HepG2 (cell line): ENCODE results near the gene EHD1. TPM values are rescaled to one million over a fixed set of nuclear protein-coding genes. Genes with fewer than 3 reads are reported as not detected.

Source experiments
- AHR ChIP-seq: IDR thresholded peaks from 2 replicates; pipeline ENCODE4 v1.6.1; 2018; ENCODE audit warnings: missing genetic modification reagents, missing compliant biosample characterization
- AKAP8 ChIP-seq: sonication (generic); formaldehyde crosslinking; IDR thresholded peaks from 2 replicates; pipeline ENCODE4 v1.5.1; 2020; ENCODE audit warnings: mild to moderate bottlenecking, missing genetic modification reagents
- ARID4A ChIP-seq: sonication (generic); formaldehyde crosslinking; IDR thresholded peaks from 2 replicates; pipeline ENCODE4 v1.5.0; 2020; ENCODE audit warnings: mild to moderate bottlenecking, missing genetic modification reagents, borderline replicate concordance
- ATF7-NPFF ChIP-seq: sonication (generic); formaldehyde crosslinking; IDR thresholded peaks from 2 replicates; pipeline ENCODE4 v1.8.1; 2023; ENCODE audit warnings: mild to moderate bottlenecking, low read depth, missing genetic modification reagents, moderate library complexity
- CBX1 ChIP-seq: IDR thresholded peaks from one replicate; pipeline ENCODE4 v1.6.1; 2016; ENCODE audit warnings: antibody characterized with exemption, low read depth
- CBX2 ChIP-seq, 2 experiments: fragments of 200-600 bp in 1 of 2; sonication (generic); formaldehyde crosslinking in 1 of 2; IDR thresholded peaks; 2 replicates each; pipeline versions ENCODE4 v1.7.0 to v1.8.1; 2018 to 2022; ENCODE audit warnings: low read depth in 2 of 2, low read length in 1 of 2, mild to moderate bottlenecking in 1 of 2, missing genetic modification reagents in 1 of 2
- ELF1 ChIP-seq: sonication (generic); formaldehyde crosslinking; IDR thresholded peaks from 2 replicates; pipeline ENCODE4 v1.4.0; 2020; ENCODE audit warnings: missing genetic modification reagents
- HNRNPL ChIP-seq: fragments of 200-400 bp; formaldehyde crosslinking; IDR thresholded peaks from 2 replicates; pipeline ENCODE4 v1.6.1; 2017; ENCODE audit warnings: mild to moderate bottlenecking, low read depth, low read length
- KAT2B ChIP-seq: fragments of 150-350 bp; IDR thresholded peaks from 2 replicates; pipeline ENCODE4 v1.6.1; 2014; ENCODE audit warnings: low read depth, low read length, borderline replicate concordance
- KAT7 ChIP-seq: IDR thresholded peaks from 2 replicates; pipeline ENCODE4 v1.6.1; 2018; ENCODE audit warnings: borderline replicate concordance, missing compliant biosample characterization
- KLF12 ChIP-seq: sonication (generic); formaldehyde crosslinking; IDR thresholded peaks from 2 replicates; pipeline ENCODE4 v1.4.0; 2020; ENCODE audit warnings: missing genetic modification reagents, borderline replicate concordance
- MAF1 ChIP-seq: sonication (generic); formaldehyde crosslinking; IDR thresholded peaks from 2 replicates; pipeline ENCODE4 v1.5.0; 2020; ENCODE audit warnings: missing genetic modification reagents, borderline replicate concordance
- PHB2 ChIP-seq: fragments of 450-650 bp; IDR thresholded peaks from 2 replicates; pipeline ENCODE4 v1.6.1; 2018; ENCODE audit not compliant: partially characterized antibody
- PHF5A ChIP-seq: IDR thresholded peaks from one replicate; pipeline ENCODE4 v1.6.1; 2018; ENCODE audit warnings: low read depth, missing genetic modification reagents; ENCODE audit not compliant: unreplicated experiment
- POLR2A ChIP-seq, 2 experiments: IDR thresholded peaks; 2 replicates each; pipeline ENCODE4 v1.6.1; 2011; ENCODE audit warnings: low read depth in 2 of 2, low read length in 2 of 2, mild to moderate bottlenecking in 1 of 2, moderate library complexity in 1 of 2; ENCODE audit not compliant: insufficient read depth in 1 of 2
- RAD21 ChIP-seq: fragments of 450-650 bp; formaldehyde crosslinking; IDR thresholded peaks from 2 replicates; pipeline ENCODE4 v1.5.0; 2020; ENCODE audit warnings: mild to moderate bottlenecking
- RNF2 ChIP-seq: fragments of 450-650 bp; conservative IDR thresholded peaks from 2 replicates; pipeline ENCODE4 v1.6.1; 2016; ENCODE audit warnings: low read depth
- RXRA ChIP-seq: sonication (generic); formaldehyde crosslinking; IDR thresholded peaks from 2 replicates; pipeline ENCODE4 v1.5.1; 2020; ENCODE audit warnings: missing genetic modification reagents
- SSRP1 ChIP-seq: IDR thresholded peaks from 2 replicates; pipeline ENCODE4 v1.6.1; 2016; ENCODE audit warnings: control low read depth
- ZNF10 ChIP-seq: sonication (generic); formaldehyde crosslinking; IDR thresholded peaks from 2 replicates; pipeline ENCODE4 v1.4.0; 2020; ENCODE audit warnings: mild to moderate bottlenecking, low read depth, missing genetic modification reagents, borderline replicate concordance
- ZNF224 ChIP-seq: sonication (generic); formaldehyde crosslinking; IDR thresholded peaks from 2 replicates; pipeline ENCODE4 v1.5.0; 2020; ENCODE audit warnings: mild to moderate bottlenecking, missing genetic modification reagents
- ZNF530 ChIP-seq: sonication (generic); formaldehyde crosslinking; IDR thresholded peaks from 2 replicates; pipeline ENCODE4 v1.5.0; 2020; ENCODE audit warnings: low read depth, mild to moderate bottlenecking, missing genetic modification reagents
- ZNF557 ChIP-seq: sonication (generic); formaldehyde crosslinking; IDR thresholded peaks from 2 replicates; pipeline ENCODE4 v1.4.0; 2020; ENCODE audit warnings: missing genetic modification reagents
- ZNF562 ChIP-seq: sonication (generic); formaldehyde crosslinking; IDR thresholded peaks from 2 replicates; pipeline ENCODE4 v1.8.0; 2022; ENCODE audit warnings: missing genetic modification reagents, borderline replicate concordance
- ZSCAN20 ChIP-seq: sonication (generic); formaldehyde crosslinking; IDR thresholded peaks from 2 replicates; pipeline ENCODE4 v1.4.0; 2020; ENCODE audit warnings: missing genetic modification reagents, mild to moderate bottlenecking, borderline replicate concordance
- polyA plus RNA-seq, 8 experiments: library from polyadenylated mRNA; depleted of rRNA in 3 of 8; stranded (reverse) in 7 of 8; unstranded in 1 of 8; fragments of >200 nt; fragmentation: Illumina TruSeq in 4 of 8; extraction: Trizol in 4 of 8; gene quantifications; 2 replicates each; pipeline versions ENCODE4 v1.2.1 to v1.2.3, GENCODE V29; 2011 to 2016; ENCODE audit warnings: low read depth in 4 of 8, missing spikeins in 1 of 8, mixed read lengths in 1 of 8; ENCODE audit not compliant: insufficient read depth in 1 of 8
- total RNA-seq, 5 experiments: library from RNA; depleted of rRNA; stranded (reverse); fragments of >200 nt; fragmentation: Illumina TruSeq; extraction: Trizol; gene quantifications; 2 replicates each; pipeline ENCODE4 v1.2.3, GENCODE V29; 2016; ENCODE audit warnings: low read depth in 1 of 5
- TF ChIP-seq, protein P1 (sequence below): sonication (generic); formaldehyde crosslinking; IDR thresholded peaks from 2 replicates; pipeline ENCODE4 v1.8.0; 2022; ENCODE audit warnings: mild to moderate bottlenecking, missing genetic modification reagents

EHD1 gene
- total and polyA plus RNA-seq, 2 of the 13 experiments (the other 11 are each of a cell fraction or from before 2014, with no cell fraction given) = 23.6 to 26.6 TPM

DNA sequence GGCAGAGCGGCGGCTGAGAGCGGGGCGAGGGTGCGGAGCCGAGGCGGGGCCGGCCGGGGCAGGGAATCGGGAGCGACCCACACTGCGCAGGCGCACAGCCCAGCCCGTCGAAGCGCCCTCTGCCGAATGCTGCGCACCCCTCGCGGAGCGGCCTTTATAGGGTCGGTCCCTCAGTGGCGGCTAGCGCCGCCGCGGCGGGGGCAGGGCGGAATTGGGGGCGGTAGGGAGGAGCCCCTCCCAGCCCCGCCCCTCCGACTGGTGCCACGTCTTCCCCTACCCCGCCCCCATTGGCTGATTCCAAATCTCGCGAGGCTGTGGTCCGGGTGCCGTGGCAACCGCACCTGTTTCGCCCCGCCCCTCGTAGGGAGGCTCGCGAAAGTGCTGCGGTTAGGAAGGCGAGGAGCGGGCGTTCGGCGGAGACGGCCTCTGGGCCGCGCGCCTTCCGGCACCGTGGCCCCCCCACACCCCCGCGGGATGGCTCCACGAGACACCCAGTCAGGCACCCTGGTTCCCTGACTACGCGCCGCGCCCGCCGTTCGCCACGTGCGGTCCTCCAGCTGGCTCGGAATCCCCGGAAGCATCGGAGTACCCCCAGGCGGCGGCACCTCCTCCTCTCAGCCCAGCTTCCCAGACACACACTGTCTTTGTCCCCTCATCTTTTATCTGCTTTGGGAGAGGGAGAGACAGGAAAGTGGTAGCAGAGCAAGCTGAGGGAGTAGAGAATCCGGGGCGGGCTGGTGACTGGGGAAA lies at the start of gene EHD1 (continued):
- TF ChIP-seq ZSCAN20 (CRISPR knock-in tag) (no peak), POLR2A (IDR thresholded peaks at IDR 0.05; ENCODE audit: insufficient read depth in 1 of 2, low read depth in 2 of 2, low read length in 2 of 2) (peak in 1 of 2 experiments; percentile 99; a peak in 2 of 4 replicates), MAF1 (CRISPR knock-in tag) (no peak; the same call in 1 of the 2 replicates), ZNF224 (CRISPR knock-in tag) (peak; percentile 73; the same call in 1 of the 2 replicates), ZNF557 (no peak), SSRP1 (CRISPR knock-in tag) (no peak), RXRA (CRISPR knock-in tag) (peak; percentile 13), HNRNPL (no peak), ZNF10 (no peak), PHB2 (no peak), KLF12 (CRISPR knock-in tag) (no peak), ATF7-NPFF (CRISPR knock-in tag) (peak; percentile 22; the same call in 1 of the 2 replicates), ZNF562 (no peak), AKAP8 (no peak), RNF2 (no peak), RAD21 (peak; percentile 77), ELF1 (peak; percentile 71), KAT2B (no peak), CBX1 (no peak), KAT7 (CRISPR knock-in tag) (peak; percentile 76; the same call in 1 of the 2 replicates), CBX2 (IDR thresholded peaks at IDR 0.05; ENCODE audit: low read depth, low read length) (no peak), CBX2 (CRISPR knock-in tag; IDR thresholded peaks at IDR 0.05; ENCODE audit: low read depth) (no peak), PHF5A (CRISPR knock-in tag) (peak; percentile 75), ZNF530 (CRISPR knock-in tag) (no peak), ARID4A (peak; percentile 90), AHR (CRISPR knock-in tag) (no peak)
- TF ChIP-seq, protein P1, sequence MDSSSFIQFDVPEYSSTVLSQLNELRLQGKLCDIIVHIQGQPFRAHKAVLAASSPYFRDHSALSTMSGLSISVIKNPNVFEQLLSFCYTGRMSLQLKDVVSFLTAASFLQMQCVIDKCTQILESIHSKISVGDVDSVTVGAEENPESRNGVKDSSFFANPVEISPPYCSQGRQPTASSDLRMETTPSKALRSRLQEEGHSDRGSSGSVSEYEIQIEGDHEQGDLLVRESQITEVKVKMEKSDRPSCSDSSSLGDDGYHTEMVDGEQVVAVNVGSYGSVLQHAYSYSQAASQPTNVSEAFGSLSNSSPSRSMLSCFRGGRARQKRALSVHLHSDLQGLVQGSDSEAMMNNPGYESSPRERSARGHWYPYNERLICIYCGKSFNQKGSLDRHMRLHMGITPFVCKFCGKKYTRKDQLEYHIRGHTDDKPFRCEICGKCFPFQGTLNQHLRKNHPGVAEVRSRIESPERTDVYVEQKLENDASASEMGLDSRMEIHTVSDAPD = peak; percentile 82
